GM18520 (cell line): ENCODE results near the gene CHURC1.

ENCODE experiments used
- ATAC-seq: cut with Tn5 transposase; IDR thresholded peaks from one replicate; pipeline ENCODE4 v1.9.1; 2021; ENCODE audit not compliant: unreplicated experiment

Gene CHURC1

DNA sequence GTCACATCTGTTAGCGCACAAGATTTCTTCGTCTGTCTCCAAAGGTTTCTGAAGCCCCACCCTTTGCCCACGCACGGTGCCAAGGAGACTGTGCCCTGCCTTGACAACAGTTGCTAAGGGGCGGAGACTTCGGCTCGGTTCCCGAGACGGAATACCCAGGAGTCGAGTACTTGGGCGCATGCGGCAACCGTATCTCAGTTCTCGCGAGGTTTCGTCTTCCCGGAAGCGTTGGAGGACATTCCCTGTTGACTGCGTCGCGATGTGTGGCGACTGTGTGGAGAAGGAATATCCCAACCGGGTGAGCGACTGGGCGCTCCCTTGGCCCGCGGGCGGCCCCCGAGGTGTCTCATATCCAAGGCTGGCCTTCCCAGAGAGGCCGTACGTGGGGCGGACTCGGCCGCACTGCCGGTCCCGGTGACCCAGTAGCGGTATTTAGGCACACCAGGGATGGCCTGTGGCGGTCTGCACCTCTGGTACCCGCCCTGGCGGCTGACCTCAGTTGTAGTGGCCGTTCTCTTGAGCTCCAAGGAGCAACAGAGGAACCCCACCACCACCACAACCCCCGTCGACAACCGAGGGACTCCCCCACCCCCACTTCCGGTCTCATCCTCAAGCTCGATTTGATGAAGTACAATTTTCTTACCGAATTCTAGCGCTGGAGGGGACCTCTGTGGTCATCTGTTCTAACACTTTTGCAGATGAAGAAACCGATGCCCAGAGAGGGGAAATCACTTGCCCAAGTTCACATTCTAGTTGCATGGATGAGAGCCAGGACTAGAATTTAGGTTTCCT lies at the start of gene CHURC1:
CHURC1 (plus strand) TSS at position 219 of the 792 bp plus-strand sequence; CDS start at position 260, 41 bp downstream.
- peak; percentile 94 for ATAC-seq

DNA sequence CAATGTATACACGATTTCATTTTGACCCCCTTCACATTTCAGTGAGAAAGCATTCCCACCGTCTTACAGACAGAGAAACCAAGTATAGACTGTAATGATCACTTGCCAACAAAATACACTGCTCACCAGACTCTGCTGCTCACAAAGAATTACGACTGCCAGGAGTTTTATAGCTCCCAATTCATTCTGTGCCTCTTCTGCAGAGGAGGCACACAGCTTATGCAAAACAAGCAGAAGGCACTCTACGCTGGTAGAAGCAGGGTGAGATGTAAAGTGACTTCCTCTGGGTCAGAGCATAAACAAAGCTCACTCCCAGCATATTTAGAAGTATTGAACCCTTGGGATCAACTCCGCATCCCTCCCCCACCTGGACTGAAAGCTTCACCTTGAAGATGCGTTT lies 49.1 kb upstream of the CHURC1 start:
- no peak for ATAC-seq

DNA sequence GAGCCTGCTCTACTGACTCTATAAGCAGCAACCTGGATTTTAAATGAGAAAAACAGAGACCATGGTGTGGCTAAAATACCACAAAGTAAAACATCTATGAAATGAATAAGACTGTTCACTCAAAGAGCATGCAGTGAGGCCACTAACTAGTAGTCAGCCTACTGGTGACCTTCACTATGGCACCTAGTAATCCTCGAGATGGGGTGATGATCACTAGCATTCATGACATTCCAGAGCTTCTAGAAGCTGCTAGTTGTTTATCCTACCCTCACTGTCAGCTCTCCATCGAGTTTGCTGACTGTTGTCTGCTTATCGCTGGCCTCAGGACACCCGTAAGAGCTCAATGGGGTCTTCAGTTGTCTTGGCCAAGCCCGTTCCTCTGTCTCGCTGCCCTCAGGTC lies 48.3 kb upstream of the CHURC1 start:
- no peak for ATAC-seq

DNA sequence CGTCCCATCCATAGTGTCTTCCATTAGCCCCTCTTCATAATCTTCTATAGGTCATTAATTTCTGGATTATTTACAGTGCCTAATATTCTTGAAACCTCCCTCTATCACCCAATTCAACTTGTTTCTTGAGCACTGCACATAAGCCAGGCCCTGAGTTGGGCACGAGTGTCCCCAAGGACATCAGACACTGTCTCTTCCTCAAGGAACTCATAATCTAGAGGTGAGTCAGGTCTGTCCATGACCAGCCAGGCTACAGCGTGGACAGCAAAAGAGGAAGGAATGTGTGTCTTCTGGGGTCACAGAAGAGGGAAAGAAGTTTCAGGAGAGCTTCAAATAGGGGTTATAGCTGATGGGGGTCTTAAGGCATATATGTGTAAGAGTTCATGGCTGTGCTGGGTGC lies 47.1 kb upstream of the CHURC1 start:
- no peak for ATAC-seq

DNA sequence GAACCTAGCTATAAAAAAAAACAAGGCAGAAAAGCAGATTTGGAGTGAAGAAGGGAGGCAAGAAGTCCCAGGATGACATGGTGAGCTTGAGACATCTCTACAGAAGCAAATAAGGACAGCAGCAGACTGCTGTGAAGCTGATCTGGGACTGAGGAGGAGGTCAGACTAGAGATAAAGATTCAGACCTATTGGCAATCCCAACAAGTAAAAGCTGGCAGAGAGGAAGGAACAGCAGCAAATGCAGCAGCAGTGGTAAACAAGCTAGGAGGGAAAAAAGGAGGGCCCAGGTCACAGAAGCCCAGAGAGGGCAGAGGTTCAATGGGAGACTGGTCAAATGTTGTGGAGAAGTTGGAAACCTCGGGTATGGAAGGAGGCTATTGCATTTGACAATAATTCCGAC lies 45.9 kb upstream of the CHURC1 start:
- no peak for ATAC-seq

DNA sequence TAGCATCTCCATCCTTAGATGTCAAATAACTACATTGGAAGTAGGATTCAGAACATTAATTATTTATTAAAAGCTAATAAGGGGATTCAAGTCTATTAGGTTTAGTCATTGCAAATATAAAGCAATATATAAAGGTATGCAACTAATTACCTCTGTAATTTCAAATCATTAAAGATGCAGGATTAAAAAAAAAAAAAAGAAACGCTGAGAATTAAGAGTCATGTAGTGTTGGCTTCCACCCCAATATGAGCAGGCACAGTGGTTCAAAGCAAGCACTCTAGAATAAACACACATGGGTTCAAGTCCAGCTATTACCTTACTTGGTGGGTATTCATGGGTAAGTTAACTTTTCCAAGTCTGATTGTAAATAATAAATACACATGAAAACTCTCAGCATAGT lies 45.4 kb upstream of the CHURC1 start:
- no peak for ATAC-seq

DNA sequence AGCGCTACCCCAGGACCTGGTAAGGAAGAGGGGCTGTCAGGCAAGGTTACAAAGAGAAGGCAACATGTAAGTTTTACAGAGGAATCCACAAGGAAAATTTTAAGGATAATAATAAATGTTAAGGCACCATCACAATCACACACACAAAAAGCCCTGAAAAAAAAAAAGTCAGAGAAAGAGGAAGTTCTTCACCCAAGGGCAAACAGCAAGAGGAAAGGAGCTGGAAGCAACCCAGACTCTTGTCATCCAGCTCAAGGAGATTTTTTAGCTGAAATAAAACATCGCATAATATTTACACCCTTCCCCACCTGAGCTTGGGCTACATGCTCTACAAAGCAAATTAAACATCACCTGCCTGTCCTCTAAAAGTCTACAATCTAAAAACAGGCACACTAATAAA lies 44.1 kb upstream of the CHURC1 start:
- no peak for ATAC-seq

DNA sequence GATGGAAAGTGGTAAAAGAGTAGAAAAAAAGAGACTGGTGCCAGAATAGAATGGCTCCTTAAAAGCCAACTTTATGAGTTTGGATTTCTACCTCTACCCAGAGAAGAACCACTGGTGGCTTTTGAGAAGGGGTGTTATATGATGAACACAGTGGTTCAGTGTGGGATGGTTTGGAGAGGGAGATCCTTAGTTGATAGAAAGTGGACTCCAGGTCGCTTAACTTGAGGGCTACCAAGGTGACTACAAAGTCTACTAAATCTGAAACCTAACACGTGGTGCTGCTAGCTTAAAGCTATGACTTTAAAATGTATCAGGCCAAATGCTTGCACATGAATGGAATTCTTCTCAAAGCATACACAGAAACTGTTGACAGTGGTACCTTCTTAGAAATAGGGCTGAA lies 42.9 kb upstream of the CHURC1 start:
- no peak for ATAC-seq

DNA sequence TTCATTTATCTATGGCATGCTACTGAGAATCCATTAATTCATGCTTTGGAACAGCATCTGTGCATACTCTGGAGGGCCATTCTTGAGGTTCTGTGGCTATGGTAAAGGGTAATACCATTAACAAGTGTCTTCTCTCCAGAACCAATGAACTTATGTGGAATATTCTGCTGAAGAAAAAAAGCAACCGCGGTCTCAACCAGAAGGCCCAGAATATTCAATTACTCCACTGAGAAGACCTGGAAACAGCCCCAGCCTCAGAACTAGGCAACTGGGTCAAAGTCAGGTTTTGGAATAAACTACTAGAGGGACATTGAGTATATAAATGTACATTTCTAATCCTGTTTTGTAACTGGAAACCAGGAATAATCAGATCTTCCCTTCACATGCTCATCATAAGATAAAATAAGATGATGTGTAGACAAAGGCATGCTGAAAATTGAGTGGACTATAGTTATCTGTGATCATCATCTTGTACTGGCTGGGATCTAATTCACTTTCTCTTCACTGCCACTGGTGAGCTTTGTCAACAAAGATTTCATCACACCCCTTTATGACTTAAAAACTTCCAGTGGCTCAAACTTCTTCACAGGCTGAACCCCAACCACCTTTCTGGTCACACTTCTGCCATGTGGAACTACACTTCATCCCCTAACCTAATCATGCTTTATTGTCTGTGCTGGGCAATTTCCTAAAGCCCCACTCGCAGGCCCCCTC lies 40.6 kb upstream of the CHURC1 start:
- no peak for ATAC-seq

DNA sequence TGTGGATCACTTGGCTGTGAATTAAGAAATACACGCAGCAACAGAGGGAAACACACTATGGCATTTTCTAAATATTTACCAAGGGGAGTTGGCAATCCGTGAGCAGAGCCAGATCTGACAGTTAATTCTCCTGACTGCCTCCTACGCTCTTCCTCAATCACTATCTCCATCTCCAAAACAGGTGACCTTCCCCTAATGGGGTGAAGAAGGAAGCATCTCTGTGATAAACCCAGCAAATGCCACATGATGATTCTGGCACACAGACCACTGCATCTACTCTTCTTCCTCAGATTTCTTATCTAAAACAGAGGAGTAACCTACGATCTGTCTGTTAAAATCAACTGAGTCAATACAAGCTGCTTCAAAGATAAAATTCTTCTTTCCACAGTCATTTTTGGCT lies 38.9 kb upstream of the CHURC1 start:
- no peak for ATAC-seq

DNA sequence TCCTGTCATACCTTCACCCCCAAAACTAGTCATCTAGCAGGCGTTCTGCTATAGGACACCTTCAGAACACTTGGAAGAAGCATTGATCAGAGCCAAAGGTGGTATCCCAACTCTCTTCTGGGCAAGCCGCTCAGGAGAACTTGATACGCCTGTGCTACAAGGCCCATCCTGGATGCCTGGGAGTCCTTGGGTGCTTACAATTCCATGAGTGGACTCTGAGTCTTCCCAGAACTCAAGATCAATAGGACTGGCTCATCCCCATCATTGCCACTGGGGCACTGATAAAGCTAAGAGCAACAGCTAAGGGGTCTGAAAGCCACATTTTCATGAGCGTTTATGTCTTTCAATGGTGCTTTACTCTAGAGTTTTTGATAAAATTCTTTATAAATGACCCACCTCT lies 36.4 kb upstream of the CHURC1 start:
- ATAC-seq, result no peak

DNA sequence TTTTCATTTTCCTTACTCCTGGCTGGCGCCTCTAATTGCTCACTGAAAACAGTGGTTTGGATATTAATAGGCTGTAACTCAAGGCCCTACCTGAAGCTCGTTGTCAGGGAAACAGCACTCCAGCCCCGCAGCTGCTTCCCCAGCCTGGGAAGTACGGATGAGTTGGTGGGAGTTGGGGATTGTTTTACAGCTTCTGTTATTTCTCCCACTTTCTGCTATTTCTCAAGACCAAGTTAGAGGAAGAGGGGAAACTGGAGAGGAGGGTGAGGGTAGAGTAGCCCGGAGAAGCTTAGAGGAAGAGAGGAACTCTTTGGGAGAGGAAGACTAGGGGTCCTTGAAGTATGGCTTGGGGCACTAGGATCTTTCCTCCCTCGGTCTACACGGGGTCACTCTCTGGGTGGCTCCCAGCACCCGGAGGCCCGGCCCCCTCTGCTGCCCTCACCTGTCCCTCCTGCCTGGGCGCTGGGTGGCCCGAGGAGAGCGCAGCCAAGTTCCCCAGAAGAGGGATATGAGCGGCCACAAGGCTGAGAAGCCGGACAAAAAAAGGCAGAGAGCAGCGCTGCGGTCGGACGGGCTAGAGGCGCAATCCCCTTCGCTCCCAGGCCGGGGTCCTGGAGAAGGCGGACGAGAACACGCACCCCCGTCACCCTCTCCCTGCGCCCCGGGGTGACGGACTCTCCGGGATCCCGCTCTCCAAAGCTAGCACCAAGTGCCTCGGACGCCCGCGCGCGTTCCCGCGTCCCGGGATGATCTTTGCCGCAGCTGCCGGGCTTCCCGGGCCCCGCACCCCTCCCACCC lies 35.2 kb upstream of the CHURC1 start:
- ATAC-seq, result no peak

DNA sequence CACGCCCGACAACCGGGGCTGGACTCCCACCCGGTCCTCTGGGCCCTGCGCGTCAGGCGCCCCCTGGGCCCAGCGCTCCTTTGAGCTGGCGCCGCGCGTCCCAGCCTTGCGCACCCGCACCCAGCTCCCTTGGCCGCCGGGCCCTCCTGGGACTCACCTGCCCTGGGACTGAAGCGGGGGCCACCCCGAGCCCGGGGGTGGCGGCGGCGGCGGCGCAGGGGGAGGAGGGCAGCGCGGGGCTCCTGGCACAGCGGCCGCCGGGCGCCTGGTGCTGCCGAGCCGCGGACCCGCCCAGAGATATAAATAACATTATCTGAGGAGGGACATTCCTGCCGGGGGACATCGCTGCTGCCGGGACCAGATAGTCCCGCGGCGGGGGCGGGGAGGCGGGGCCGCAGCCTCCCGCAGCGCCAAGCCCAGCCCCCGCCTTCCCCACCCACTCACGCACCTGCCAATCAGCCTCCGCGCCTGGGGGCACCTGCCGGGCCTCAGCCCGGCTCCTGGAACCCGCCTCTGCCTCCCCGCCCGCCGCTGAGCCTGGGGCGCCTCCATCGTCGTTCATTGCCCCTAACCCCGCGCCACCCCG lies 34.5 kb upstream of the CHURC1 start, which contains the start of gene SPTB:
SPTB (minus strand) TSS at position 273 of the 586 bp plus-strand sequence. CDS start 56,813 bp downstream, outside the sequence.
- no peak for ATAC-seq

DNA sequence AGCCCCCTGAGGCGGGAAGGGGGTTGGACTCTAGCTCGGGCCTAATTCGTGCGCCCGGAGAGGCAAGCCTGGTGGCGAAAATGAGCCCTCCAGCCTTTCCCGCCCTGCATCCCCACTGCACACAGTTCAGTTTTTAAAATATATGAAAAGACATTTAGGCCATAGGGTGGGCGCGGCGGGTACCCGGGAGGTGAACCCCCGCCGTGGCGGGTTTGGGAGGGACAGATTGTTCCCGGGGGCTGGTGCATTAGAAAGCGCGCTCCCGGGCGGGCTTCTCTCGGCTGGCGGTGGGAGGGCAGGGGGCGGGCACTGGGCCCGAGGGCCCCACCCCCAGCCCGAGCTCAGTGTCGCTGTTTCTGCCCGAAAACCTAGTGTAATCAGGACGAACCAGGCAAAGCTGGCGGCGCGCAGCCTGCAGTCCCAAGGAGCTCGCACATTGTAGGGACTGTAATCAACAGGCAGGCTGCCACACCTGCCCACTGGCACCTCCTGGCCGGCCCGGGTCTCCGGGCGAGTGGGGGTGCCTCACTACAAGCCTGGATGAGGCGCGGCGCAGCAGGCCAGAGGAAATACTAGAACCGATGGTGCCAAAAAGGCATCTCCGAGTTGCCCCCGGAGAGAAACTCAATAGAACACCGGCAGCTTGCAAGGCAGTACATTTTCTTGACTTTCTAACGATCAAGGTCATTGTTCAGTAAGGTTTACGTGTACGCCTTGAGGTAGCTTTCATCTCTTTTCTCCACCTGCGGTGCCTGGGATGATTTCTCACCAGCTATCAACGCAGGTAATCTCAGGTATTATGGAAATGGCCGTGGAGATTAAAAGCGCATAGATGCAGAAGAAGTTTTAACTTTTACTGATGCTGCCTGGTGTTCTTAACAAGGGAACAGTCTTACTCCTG lies 33.8 kb upstream of the CHURC1 start:
- ATAC-seq, result no peak

DNA sequence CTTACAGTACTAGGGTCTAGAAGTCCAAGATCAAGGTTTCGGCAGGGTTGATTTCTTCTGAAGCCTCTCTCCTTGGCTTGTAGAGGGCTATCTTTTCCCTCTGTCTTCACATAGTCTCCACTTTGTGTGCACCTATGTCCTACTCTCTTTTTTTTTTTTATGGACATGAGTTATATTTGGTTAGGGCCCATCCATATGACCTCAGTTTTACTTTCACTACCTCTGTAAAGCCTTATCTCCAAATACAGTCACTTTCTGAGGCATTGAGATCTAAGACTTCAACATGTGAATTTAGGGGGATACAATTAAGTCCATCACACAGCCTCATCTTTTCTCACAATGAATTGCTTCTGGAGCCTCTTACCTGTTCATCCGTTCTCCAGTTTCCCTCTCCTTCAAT lies 28.7 kb upstream of the CHURC1 start:
- no peak for ATAC-seq

DNA sequence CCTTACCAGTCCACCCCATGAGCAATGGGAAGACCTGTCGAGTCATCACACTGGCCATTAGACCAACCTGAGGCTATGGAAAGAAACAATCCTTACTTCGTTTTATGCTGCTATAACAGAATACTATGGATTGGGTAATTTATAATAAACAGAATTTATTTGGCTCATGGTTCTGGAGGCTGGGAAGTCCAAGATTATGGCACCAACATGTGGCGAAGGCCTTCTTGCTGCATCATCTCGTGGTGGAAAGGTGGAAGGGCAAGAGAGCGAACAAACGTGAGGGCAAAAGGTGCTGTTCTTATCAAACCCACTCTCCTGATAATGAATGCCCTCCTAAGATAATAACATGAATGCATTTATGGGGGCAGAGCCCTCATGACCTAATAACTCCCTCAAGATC lies 24.9 kb upstream of the CHURC1 start:
- no peak for ATAC-seq

DNA sequence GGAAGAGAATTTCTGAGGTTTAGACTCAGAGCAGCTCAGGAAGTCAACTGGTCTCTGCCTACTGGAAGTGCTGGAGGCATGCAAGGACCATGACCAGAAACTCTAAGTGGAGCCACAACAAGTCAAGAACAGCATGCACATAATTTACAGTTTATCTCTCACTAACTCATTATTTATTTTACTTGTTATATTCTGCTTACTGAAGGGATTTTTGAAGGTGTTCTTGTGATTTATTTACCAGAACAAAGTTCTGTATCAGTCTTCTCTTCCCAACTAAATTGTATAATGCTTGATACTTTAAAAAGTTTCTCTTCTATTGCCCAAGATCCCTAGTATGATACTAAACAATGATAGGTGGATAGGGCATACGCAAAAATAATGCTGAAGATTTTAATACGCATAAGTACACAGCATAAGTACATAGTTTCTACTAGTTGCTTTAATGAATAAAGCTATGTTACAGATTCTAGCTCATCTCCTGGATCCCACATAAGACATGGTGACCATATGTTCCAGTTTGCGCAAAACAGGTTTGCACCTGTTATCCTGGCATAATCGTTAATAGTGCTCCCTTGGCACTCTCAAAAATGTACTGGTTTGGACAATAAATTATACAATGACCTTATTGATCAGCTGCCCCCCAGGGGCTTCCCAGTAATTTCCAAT lies 22.9 kb upstream of the CHURC1 start:
- no peak for ATAC-seq

DNA sequence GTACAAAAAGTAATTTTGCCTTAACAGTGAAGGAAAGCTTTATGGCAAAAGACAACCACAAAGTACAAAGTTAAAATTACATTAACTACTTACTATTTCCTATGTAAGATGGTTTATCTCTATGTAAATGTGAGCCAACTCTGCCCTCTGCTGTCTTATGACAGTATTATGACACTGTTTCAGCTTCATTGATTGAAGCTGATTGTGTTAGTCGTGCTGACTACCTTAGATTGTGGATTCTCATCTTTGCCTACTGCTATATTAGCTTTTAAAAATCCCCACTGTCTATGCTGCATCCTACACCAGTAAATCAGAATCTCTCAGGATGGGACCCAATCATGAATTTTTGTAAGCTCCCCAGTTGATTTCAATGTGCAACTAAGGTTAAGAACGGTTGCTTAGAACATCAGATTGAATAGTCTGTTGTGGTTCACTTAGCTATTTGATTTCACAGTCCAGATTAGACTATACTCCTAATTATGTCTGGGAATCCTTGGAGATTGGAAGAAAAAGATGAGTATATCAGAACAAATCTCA lies 22.3 kb upstream of the CHURC1 start:
- ATAC-seq, result no peak

DNA sequence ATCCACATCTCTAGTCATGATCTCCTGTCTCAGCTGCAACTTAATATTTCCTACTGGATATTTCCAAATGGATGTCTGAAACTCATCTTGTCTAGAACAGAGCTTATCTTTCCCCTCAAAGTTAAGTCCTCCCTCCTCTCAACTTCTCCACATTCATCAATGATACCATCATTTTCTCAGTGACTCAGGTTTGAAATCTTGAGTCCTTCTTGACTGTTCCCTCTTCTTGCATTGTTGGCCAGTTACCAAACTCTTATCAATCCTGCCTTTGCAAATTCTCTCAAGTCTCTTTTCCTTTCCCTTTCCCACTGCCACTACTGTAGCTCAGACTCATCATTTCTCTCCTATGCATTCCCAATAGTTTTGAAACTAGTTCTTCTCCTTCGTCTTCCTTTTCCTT lies 14.3 kb upstream of the CHURC1 start:
- ATAC-seq, result no peak
